Thyroid gland (tissue), 4 donors: ENCODE data around the gene PEX7.

Source experiments
- POLR2A ChIP-seq, 2 donors: fragments of 450-650 bp; IDR thresholded peaks; one replicate each; pipeline ENCODE4 v1.6.1; 2017; ENCODE audit warnings: antibody characterized with exemption in 2 of 2, mild to moderate bottlenecking in 2 of 2, moderate library complexity in 1 of 2
- TF ChIP-seq, protein P1 (sequence below), 6 experiments: fragments of 200-600 bp in 3 of 6; fragments of 450-650 bp in 3 of 6; sonication (generic) in 3 of 6; IDR thresholded peaks; one replicate each; pipeline ENCODE4 v1.5.1; 2016 to 2019; ENCODE audit warnings: antibody characterized with exemption in 6 of 6, mild to moderate bottlenecking in 2 of 6, inconsistent platforms in 1 of 6, moderate library complexity in 1 of 6

DNA sequence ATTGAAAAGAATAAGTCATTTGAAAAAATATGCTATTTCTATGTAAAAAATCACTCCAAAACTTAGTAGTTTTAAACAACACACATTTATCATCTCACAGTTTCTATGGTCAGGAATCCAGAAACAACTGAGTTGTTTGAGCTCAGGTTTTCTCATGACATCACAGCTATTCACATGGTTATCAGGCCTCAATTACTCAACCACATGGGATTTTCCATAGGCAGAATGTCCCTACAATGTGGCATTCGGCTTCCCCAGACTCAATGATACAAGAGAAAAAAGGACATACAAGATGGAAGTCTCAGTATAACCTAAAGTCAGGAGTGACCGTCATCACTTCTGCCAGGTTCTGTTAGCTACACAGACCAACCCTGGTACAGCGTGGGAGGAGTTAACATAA, 96.3 kb downstream of the PEX7 start:
- TF ChIP-seq, protein P1, sequence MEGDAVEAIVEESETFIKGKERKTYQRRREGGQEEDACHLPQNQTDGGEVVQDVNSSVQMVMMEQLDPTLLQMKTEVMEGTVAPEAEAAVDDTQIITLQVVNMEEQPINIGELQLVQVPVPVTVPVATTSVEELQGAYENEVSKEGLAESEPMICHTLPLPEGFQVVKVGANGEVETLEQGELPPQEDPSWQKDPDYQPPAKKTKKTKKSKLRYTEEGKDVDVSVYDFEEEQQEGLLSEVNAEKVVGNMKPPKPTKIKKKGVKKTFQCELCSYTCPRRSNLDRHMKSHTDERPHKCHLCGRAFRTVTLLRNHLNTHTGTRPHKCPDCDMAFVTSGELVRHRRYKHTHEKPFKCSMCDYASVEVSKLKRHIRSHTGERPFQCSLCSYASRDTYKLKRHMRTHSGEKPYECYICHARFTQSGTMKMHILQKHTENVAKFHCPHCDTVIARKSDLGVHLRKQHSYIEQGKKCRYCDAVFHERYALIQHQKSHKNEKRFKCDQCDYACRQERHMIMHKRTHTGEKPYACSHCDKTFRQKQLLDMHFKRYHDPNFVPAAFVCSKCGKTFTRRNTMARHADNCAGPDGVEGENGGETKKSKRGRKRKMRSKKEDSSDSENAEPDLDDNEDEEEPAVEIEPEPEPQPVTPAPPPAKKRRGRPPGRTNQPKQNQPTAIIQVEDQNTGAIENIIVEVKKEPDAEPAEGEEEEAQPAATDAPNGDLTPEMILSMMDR (IDR thresholded peaks at IDR 0.05), result no peak
- TF ChIP-seq POLR2A (IDR thresholded peaks at IDR 0.05), result no peak
